K562 (cell line): Measurements from ENCODE around the gene PRXL2A. TPM values are rescaled to one million over a fixed set of nuclear protein-coding genes. Genes with fewer than 3 reads are reported as not detected.

Source experiments
- CHD7 ChIP-seq: fragments of 200-600 bp; sonication (generic); IDR thresholded peaks from one replicate; pipeline ENCODE4 v1.6.1; 2012; ENCODE audit warnings: mild to moderate bottlenecking, low read depth, low read length, inconsistent platforms
- CREM ChIP-seq: IDR thresholded peaks from 2 replicates; pipeline ENCODE4 v1.6.1; 2014; ENCODE audit warnings: antibody characterized with exemption, low read depth
- KDM5B ChIP-seq: fragments of 200-600 bp; sonication (generic); IDR thresholded peaks from 2 replicates; pipeline ENCODE4 v1.6.1; 2012; ENCODE audit warnings: low read depth, mild to moderate bottlenecking, moderate library complexity, low read length, control low read depth, inconsistent platforms; ENCODE audit not compliant: insufficient replicate concordance
- RBM25 ChIP-seq: fragments of 200-400 bp; formaldehyde crosslinking; IDR thresholded peaks from 2 replicates; pipeline ENCODE4 v1.6.1; 2018; ENCODE audit warnings: low read length, low read depth, moderate library complexity; ENCODE audit not compliant: severe bottlenecking
- REST ChIP-seq, 2 experiments: fragments of 450-650 bp; formaldehyde crosslinking in 1 of 2; IDR thresholded peaks; 2 replicates each; pipeline versions ENCODE4 v1.4.0 to v1.6.1; 2014 to 2020; ENCODE audit warnings: mild to moderate bottlenecking in 2 of 2, borderline replicate concordance in 1 of 2, low read depth in 1 of 2
- RNF2 ChIP-seq: sonication (generic); IDR thresholded peaks from 2 replicates; pipeline ENCODE4 v1.6.1; 2016
- SMC3 ChIP-seq: conservative IDR thresholded peaks from 2 replicates; pipeline ENCODE4 v1.6.1; 2011; ENCODE audit warnings: low read depth, low read length, improper control_type of control experiment; ENCODE audit not compliant: insufficient read depth
- ZBTB7A ChIP-seq: IDR thresholded peaks from 2 replicates; pipeline ENCODE4 v1.6.1; 2011; ENCODE audit warnings: low read depth, mild to moderate bottlenecking, low read length, moderate library complexity, borderline replicate concordance; ENCODE audit not compliant: control insufficient read depth
- ZSCAN32 ChIP-seq: fragments of 450-650 bp; formaldehyde crosslinking; IDR thresholded peaks from 2 replicates; pipeline ENCODE4 v1.4.0; 2020; ENCODE audit warnings: mild to moderate bottlenecking, moderate library complexity
- polyA plus RNA-seq, 8 experiments: library from polyadenylated mRNA; depleted of rRNA in 4 of 8; stranded (reverse) in 5 of 8; unstranded in 3 of 8; fragments of >200 nt; fragmentation: Nextera tagmentation in 2 of 8; fragmentation: Illumina TruSeq in 1 of 8; extraction: Ambion mirVana in 2 of 8; extraction: Trizol in 1 of 8; gene quantifications; 2 replicates each; pipeline versions ENCODE4 v1.2.1 to v1.2.3, GENCODE V29; 2011 to 2014; ENCODE audit warnings: inconsistent platforms in 1 of 8, missing spikeins in 1 of 8
- total RNA-seq, 7 experiments: library from RNA; depleted of rRNA in 6 of 7; stranded (reverse); fragments of >200 nt in 6 of 7; fragmentation: Illumina TruSeq in 2 of 7; extraction: Trizol in 2 of 7; gene quantifications; 2 replicates each; pipeline versions ENCODE4 v1.2.1 to v1.2.3, GENCODE V29; 2011 to 2021; ENCODE audit warnings: low replicate concordance in 1 of 7

Gene PRXL2A
- total and polyA plus RNA-seq, 9 of the 15 experiments (the other 6 are each of a cell fraction or from before 2014, with no cell fraction given): 0.14 to 1.2 (median 0.75) TPM

- TF ChIP-seq CHD7: no peak
- no peak for TF ChIP-seq ZSCAN32
- TF ChIP-seq SMC3: peak; percentile 67
- no peak for TF ChIP-seq RNF2
- no peak for TF ChIP-seq ZBTB7A
- TF ChIP-seq KDM5B: no peak
- peak; percentile 73 for TF ChIP-seq REST (IDR thresholded peaks at IDR 0.05; ENCODE audit: borderline replicate concordance)
- no peak for TF ChIP-seq REST (CRISPR knock-in tag; IDR thresholded peaks at IDR 0.05; ENCODE audit: low read depth)
- TF ChIP-seq RBM25: no peak
- TF ChIP-seq CREM: no peak
Observed at GRCh38 chr10:80382989-80383388, 25.4 kb upstream of the PRXL2A start (continued).
